K562 (cell line): Measurements from ENCODE around the gene FAM131C. TPM values are rescaled to one million over a fixed set of nuclear protein-coding genes. Genes with fewer than 3 reads are reported as not detected.
A peak's percentile ranks its signal among the peaks of the same experiment; 100 is the strongest.

Experiments used
- CBFA2T2 ChIP-seq: fragments of 450-650 bp; conservative IDR thresholded peaks from 2 replicates; pipeline ENCODE4 v1.6.1; 2017; ENCODE audit warnings: mild to moderate bottlenecking
- CREB1 ChIP-seq, 2 experiments: sonication (generic) in 1 of 2; formaldehyde crosslinking in 1 of 2; IDR thresholded peaks; 2 replicates each; pipeline versions ENCODE4 v1.6.1 to v1.8.0; 2012 to 2022; ENCODE audit warnings: inconsistent platforms in 1 of 2, mild to moderate bottlenecking in 1 of 2, missing genetic modification reagents in 1 of 2, moderate library complexity in 1 of 2
- ETV1 ChIP-seq: fragments of 450-650 bp; conservative IDR thresholded peaks from 2 replicates; pipeline ENCODE4 v1.6.1; 2016; ENCODE audit warnings: missing genetic modification characterization, control low read depth, low read depth, missing compliant biosample characterization
- GABPB1 ChIP-seq: sonication (generic); formaldehyde crosslinking; IDR thresholded peaks from 2 replicates; pipeline ENCODE4 v1.8.0; 2022; ENCODE audit warnings: mild to moderate bottlenecking, missing genetic modification reagents
- HMGN3 ChIP-seq: IDR thresholded peaks from 2 replicates; pipeline ENCODE4 v1.6.1; 2011; ENCODE audit warnings: borderline replicate concordance, low read depth, mild to moderate bottlenecking, mixed read lengths, low read length; ENCODE audit not compliant: insufficient read length; ENCODE audit errors: extremely low read depth
- IRF2 ChIP-seq: sonication (generic); formaldehyde crosslinking; IDR thresholded peaks from 2 replicates; pipeline ENCODE4 v1.8.1; 2022; ENCODE audit warnings: mild to moderate bottlenecking, missing genetic modification reagents
- MYNN ChIP-seq, 2 experiments: sonication (generic); formaldehyde crosslinking in 1 of 2; IDR thresholded peaks; 2 replicates each; pipeline versions ENCODE4 v1.5.0 to v1.6.1; 2016 to 2020; ENCODE audit warnings: antibody characterized with exemption in 1 of 2, missing genetic modification reagents in 1 of 2
- POLR2H ChIP-seq: IDR thresholded peaks from 2 replicates; pipeline ENCODE4 v1.6.1; 2016; ENCODE audit warnings: missing genetic modification characterization, low read depth, mild to moderate bottlenecking, control low read depth, missing compliant biosample characterization, moderate library complexity
- RAD51 ChIP-seq: fragments of 450-650 bp; IDR thresholded peaks from 2 replicates; pipeline ENCODE4 v1.7.1; 2016; ENCODE audit warnings: low read depth, mild to moderate bottlenecking, borderline replicate concordance
- RBM17 ChIP-seq: fragments of 200-400 bp; formaldehyde crosslinking; IDR thresholded peaks from 2 replicates; pipeline ENCODE4 v1.6.1; 2017; ENCODE audit warnings: low read depth, mild to moderate bottlenecking, low read length, borderline replicate concordance
- SREBF1 ChIP-seq: fragments of 150-350 bp; IDR thresholded peaks from 2 replicates; pipeline ENCODE4 v1.6.1; 2014; ENCODE audit warnings: antibody characterized with exemption, low read depth, low read length, borderline replicate concordance
- TBP ChIP-seq: optimal IDR thresholded peaks from 2 replicates; pipeline ENCODE3; 2011; ENCODE audit warnings: low read depth, low read length, improper control_type of control experiment
- ZC3H11A ChIP-seq: IDR thresholded peaks from 2 replicates; pipeline ENCODE4 v1.6.1; 2012; ENCODE audit warnings: low read depth, low read length, improper control_type of control experiment
- ZC3H4 ChIP-seq: sonication (generic); formaldehyde crosslinking; IDR thresholded peaks from 2 replicates; pipeline ENCODE4 v1.9.0; 2021; ENCODE audit warnings: missing genetic modification reagents, borderline replicate concordance
- ZNF175 ChIP-seq: fragments of 200-800 bp; sonication (Bioruptor generic); IDR thresholded peaks from 2 replicates; pipeline ENCODE4 v1.6.1; 2016; ENCODE audit warnings: low read depth, mild to moderate bottlenecking, missing genetic modification characterization, missing compliant biosample characterization
- polyA plus RNA-seq, 8 experiments: library from polyadenylated mRNA; depleted of rRNA in 4 of 8; stranded (reverse) in 5 of 8; unstranded in 3 of 8; fragments of >200 nt; fragmentation: Nextera tagmentation in 2 of 8; fragmentation: Illumina TruSeq in 1 of 8; extraction: Ambion mirVana in 2 of 8; extraction: Trizol in 1 of 8; gene quantifications; 2 replicates each; pipeline versions ENCODE4 v1.2.1 to v1.2.3, GENCODE V29; 2011 to 2014; ENCODE audit warnings: inconsistent platforms in 1 of 8, missing spikeins in 1 of 8
- total RNA-seq, 7 experiments: library from RNA; depleted of rRNA in 6 of 7; stranded (reverse); fragments of >200 nt in 6 of 7; fragmentation: Illumina TruSeq in 2 of 7; extraction: Trizol in 2 of 7; gene quantifications; 2 replicates each; pipeline versions ENCODE4 v1.2.1 to v1.2.3, GENCODE V29; 2011 to 2021; ENCODE audit warnings: low replicate concordance in 1 of 7
- TF ChIP-seq, protein P1 (sequence below): fragments of 250-450 bp; sonication (Bioruptor Pico); IDR thresholded peaks from 2 replicates; pipeline ENCODE4 v1.5.0; 2020; ENCODE audit warnings: mild to moderate bottlenecking, borderline replicate concordance
- TF ChIP-seq, protein P2 (sequence below): fragments of 450-650 bp; IDR thresholded peaks from one replicate; pipeline ENCODE4 v1.6.1; 2018; ENCODE audit warnings: mild to moderate bottlenecking, moderate library complexity; ENCODE audit not compliant: partially characterized antibody
- TF ChIP-seq, protein P3 (sequence below): fragments of 450-650 bp; formaldehyde crosslinking; IDR thresholded peaks from 2 replicates; pipeline ENCODE4 v1.4.0; 2020; ENCODE audit warnings: mild to moderate bottlenecking, mixed read lengths
- TF ChIP-seq, protein P4 (sequence below): sonication (generic); formaldehyde crosslinking; IDR thresholded peaks from 2 replicates; pipeline ENCODE4 v1.8.1; 2023; ENCODE audit warnings: mild to moderate bottlenecking, missing genetic modification reagents

FAM131C gene
- total and polyA plus RNA-seq, 9 of the 15 experiments (the other 6 are each of a cell fraction or from before 2014, with no cell fraction given): 0.10 to 0.29 (median 0.16) TPM; not detected in 6

DNA sequence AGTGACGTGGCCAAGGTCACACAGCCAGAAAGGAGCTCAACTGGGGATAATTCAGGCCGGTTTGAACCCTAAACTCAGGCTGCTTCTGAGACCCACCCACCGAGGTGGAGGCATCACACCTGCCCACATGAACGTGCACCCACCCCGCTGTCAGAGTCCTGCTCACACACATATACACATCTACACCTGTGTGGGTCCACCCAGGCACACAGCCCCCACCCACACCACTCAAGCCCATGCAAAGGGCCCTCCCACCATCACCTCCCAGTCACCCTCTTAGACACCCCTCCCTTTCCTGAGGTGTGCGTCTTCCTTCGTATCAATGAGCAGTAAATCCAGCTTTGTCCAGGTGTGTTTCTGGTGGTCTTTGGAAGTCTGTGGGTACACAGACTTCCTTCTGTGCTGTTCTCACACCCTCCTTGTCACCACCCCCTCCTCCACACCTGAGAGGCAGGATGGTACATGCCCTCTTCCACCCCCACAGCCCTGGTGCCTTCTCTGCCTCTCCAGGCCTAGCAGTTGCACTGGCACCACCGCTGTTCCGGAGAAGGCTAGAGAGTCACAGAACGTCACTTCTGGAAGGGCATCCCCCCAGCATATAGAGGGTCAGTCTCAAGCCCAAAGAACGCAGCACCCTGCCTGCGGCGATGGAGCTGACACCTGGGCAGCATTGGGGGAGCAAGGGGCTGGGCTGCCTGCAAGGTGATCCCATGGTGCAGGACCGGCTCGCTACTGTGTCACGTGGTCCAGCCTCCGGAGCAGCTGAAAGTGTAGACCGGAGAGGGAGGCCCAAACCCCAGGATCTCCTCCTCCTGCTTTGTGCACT lies 18.9 kb upstream of the FAM131C start (continued):
- TF ChIP-seq, protein P1, sequence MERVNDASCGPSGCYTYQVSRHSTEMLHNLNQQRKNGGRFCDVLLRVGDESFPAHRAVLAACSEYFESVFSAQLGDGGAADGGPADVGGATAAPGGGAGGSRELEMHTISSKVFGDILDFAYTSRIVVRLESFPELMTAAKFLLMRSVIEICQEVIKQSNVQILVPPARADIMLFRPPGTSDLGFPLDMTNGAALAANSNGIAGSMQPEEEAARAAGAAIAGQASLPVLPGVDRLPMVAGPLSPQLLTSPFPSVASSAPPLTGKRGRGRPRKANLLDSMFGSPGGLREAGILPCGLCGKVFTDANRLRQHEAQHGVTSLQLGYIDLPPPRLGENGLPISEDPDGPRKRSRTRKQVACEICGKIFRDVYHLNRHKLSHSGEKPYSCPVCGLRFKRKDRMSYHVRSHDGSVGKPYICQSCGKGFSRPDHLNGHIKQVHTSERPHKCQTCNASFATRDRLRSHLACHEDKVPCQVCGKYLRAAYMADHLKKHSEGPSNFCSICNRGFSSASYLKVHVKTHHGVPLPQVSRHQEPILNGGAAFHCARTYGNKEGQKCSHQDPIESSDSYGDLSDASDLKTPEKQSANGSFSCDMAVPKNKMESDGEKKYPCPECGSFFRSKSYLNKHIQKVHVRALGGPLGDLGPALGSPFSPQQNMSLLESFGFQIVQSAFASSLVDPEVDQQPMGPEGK (CRISPR knock-in tag): no peak
- TF ChIP-seq SREBF1 (no peak), RAD51 (peak; percentile 82), HMGN3 (no peak), IRF2 (no peak), ZC3H4 (no peak), ZNF175 (CRISPR knock-in tag) (no peak), ZC3H11A (no peak), ETV1 (no peak), GABPB1 (CRISPR knock-in tag) (no peak), TBP (no peak), CBFA2T2 (peak; percentile 25; the same call in 1 of the 2 replicates), MYNN (IDR thresholded peaks at IDR 0.05) (no peak), MYNN (CRISPR knock-in tag; IDR thresholded peaks at IDR 0.05) (no peak), CREB1 (IDR thresholded peaks at IDR 0.05) (no peak), CREB1 (CRISPR knock-in tag; IDR thresholded peaks at IDR 0.05) (no peak), POLR2H (tag) (no peak), RBM17 (no peak)
- TF ChIP-seq, protein P2, sequence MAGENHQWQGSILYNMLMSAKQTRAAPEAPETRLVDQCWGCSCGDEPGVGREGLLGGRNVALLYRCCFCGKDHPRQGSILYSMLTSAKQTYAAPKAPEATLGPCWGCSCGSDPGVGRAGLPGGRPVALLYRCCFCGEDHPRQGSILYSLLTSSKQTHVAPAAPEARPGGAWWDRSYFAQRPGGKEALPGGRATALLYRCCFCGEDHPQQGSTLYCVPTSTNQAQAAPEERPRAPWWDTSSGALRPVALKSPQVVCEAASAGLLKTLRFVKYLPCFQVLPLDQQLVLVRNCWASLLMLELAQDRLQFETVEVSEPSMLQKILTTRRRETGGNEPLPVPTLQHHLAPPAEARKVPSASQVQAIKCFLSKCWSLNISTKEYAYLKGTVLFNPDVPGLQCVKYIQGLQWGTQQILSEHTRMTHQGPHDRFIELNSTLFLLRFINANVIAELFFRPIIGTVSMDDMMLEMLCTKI: no peak
- TF ChIP-seq, protein P3, sequence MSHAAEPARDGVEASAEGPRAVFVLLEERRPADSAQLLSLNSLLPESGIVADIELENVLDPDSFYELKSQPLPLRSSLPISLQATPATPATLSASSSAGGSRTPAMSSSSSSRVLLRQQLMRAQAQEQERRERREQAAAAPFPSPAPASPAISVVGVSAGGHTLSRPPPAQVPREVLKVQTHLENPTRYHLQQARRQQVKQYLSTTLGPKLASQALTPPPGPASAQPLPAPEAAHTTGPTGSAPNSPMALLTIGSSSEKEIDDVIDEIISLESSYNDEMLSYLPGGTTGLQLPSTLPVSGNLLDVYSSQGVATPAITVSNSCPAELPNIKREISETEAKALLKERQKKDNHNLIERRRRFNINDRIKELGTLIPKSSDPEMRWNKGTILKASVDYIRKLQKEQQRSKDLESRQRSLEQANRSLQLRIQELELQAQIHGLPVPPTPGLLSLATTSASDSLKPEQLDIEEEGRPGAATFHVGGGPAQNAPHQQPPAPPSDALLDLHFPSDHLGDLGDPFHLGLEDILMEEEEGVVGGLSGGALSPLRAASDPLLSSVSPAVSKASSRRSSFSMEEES (CRISPR knock-in tag): peak; percentile 53
- TF ChIP-seq, protein P4, sequence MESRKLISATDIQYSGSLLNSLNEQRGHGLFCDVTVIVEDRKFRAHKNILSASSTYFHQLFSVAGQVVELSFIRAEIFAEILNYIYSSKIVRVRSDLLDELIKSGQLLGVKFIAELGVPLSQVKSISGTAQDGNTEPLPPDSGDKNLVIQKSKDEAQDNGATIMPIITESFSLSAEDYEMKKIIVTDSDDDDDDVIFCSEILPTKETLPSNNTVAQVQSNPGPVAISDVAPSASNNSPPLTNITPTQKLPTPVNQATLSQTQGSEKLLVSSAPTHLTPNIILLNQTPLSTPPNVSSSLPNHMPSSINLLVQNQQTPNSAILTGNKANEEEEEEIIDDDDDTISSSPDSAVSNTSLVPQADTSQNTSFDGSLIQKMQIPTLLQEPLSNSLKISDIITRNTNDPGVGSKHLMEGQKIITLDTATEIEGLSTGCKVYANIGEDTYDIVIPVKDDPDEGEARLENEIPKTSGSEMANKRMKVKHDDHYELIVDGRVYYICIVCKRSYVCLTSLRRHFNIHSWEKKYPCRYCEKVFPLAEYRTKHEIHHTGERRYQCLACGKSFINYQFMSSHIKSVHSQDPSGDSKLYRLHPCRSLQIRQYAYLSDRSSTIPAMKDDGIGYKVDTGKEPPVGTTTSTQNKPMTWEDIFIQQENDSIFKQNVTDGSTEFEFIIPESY: no peak
